Measurements from ENCODE around the gene CCS.

Gene CCS

GRCh38 chr11:66562275-66562674, 30.7 kb upstream of the CCS start:
- H3K4me3 ChIP-seq (ENCODE audit: low read length): no peak overlapping the region
- no peak overlapping the region for H3K27ac ChIP-seq (ENCODE audit: low read depth, low read length)
- no peaks in the 10 kb centered on the region for H3F3A ChIP-seq (ENCODE audit: control insufficient read depth, insufficient read depth)
- no peaks in the 10 kb centered on the region for H3K9me2 ChIP-seq (replicated peaks; ENCODE audit: control insufficient read depth, low read length)
- TF ChIP-seq CTCF (IDR thresholded peaks at IDR 0.05; ENCODE audit: low read depth, low read length, poor library complexity, severe bottlenecking) (no peak), EZH2phosphoT487 (IDR thresholded peaks at IDR 0.05; ENCODE audit: borderline replicate concordance, low read length) (no peak)
- H3K27me3 ChIP-seq (ENCODE audit: control insufficient read depth, low read length): peaks cover 11% of the 10 kb centered on the region
- no peaks in the 10 kb centered on the region for H3K36me3 ChIP-seq (ENCODE audit: control insufficient read depth, low read length)
- H3K79me2 ChIP-seq (ENCODE audit: control insufficient read depth, low read length): no peaks in the 10 kb centered on the region
- no peaks in the 10 kb centered on the region for H4K20me1 ChIP-seq (ENCODE audit: control insufficient read depth, insufficient read depth, low read depth, low read length)
- no peak overlapping the region for H3K4me2 ChIP-seq (ENCODE audit: low read length)
- no peaks in the 10 kb centered on the region for H3K4me1 ChIP-seq (ENCODE audit: control insufficient read depth, low read length)
- no peaks in the 10 kb centered on the region for H3K9me3 ChIP-seq (ENCODE audit: control insufficient read depth, insufficient read depth, low read length)

- Histone ChIP-seq H3K27me3 (ENCODE audit: control insufficient read depth, low read length) (peaks cover 19% of the 10 kb centered on the region), H4K20me1 (ENCODE audit: control insufficient read depth, insufficient read depth, low read depth, low read length) (no peaks in the 10 kb centered on the region), H3F3A (ENCODE audit: control insufficient read depth, insufficient read depth) (no peaks in the 10 kb centered on the region), H3K79me2 (ENCODE audit: control insufficient read depth, low read length) (no peaks in the 10 kb centered on the region), H3K9me2 (replicated peaks; ENCODE audit: control insufficient read depth, low read length) (no peaks in the 10 kb centered on the region), H3K36me3 (ENCODE audit: control insufficient read depth, low read length) (no peaks in the 10 kb centered on the region), H3K9me3 (ENCODE audit: control insufficient read depth, insufficient read depth, low read length) (no peaks in the 10 kb centered on the region), H3K4me1 (ENCODE audit: control insufficient read depth, low read length) (peaks cover 3% of the 10 kb centered on the region), H3K27ac (ENCODE audit: low read depth, low read length) (no peak overlapping the region), H3K4me3 (ENCODE audit: low read length) (no peak overlapping the region), H3K4me2 (ENCODE audit: low read length) (no peak overlapping the region)
- TF ChIP-seq CTCF (IDR thresholded peaks at IDR 0.05; ENCODE audit: low read depth, low read length, poor library complexity, severe bottlenecking) (no peak), EZH2phosphoT487 (IDR thresholded peaks at IDR 0.05; ENCODE audit: borderline replicate concordance, low read length) (no peak)
Measured at GRCh38 chr11:66562907-66563583, 29.9 kb upstream of the CCS start.

GRCh38 chr11:66563832-66564231, 29.2 kb upstream of the CCS start:
- no peaks in the 10 kb centered on the region for H3K79me2 ChIP-seq (ENCODE audit: control insufficient read depth, low read length)
- H3K4me2 ChIP-seq (ENCODE audit: low read length): no peak overlapping the region
- no peak for TF ChIP-seq EZH2phosphoT487 (IDR thresholded peaks at IDR 0.05; ENCODE audit: borderline replicate concordance, low read length)
- TF ChIP-seq CTCF (IDR thresholded peaks at IDR 0.05; ENCODE audit: low read depth, low read length, poor library complexity, severe bottlenecking): no peak
- no peaks in the 10 kb centered on the region for H3K36me3 ChIP-seq (ENCODE audit: control insufficient read depth, low read length)
- H3K4me1 ChIP-seq (ENCODE audit: control insufficient read depth, low read length): peaks cover 11% of the 10 kb centered on the region
- H3K27me3 ChIP-seq (ENCODE audit: control insufficient read depth, low read length): peaks cover 24% of the 10 kb centered on the region
- H3K9me3 ChIP-seq (ENCODE audit: control insufficient read depth, insufficient read depth, low read length): no peaks in the 10 kb centered on the region
- no peaks in the 10 kb centered on the region for H3F3A ChIP-seq (ENCODE audit: control insufficient read depth, insufficient read depth)
- no peak overlapping the region for H3K27ac ChIP-seq (ENCODE audit: low read depth, low read length)
- H4K20me1 ChIP-seq (ENCODE audit: control insufficient read depth, insufficient read depth, low read depth, low read length): no peaks in the 10 kb centered on the region
- no peak overlapping the region for H3K4me3 ChIP-seq (ENCODE audit: low read length)
- no peaks in the 10 kb centered on the region for H3K9me2 ChIP-seq (replicated peaks; ENCODE audit: control insufficient read depth, low read length)
